ENCODE measurements around the gene DMPK.

DNA sequence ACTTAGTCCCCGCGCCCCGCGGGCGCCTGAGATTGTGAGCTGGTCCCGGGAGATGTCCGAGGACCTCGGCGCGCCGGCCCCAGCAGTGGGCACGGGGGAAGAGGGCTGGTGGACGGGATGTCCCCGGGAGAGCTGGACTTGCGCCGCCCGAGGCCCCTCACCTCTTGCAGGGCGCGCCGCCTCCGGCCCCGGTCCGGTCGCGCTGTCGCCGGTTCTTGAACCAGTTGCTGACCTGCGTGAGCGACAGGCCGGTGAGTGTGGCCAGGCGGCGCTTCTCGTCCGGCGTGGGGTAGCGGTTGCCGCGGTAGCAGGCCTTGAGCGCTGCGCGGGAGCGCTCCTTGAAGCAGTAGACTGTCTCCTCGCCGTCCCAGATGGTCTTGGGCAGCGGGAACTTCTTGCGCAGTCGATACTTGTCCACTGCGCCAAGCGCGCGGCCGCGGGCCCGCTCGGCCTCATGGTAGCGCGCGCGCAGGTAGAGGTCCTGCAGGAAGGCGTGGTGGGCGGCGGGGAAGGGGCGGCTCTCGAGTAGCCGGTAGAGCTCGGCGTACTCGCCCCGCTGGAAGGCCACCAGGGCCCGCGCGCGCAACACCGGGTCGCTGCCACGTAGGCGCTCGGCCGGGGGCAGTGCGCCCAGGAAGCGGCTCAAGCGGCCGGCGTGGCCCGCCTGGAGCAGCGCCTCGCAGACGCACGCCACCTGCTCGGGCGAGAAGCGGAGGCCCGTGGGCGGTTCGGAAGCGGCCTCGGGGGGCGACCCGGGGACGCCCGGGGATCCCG is 14.2 kb downstream of the DMPK start:
- TF ChIP-seq, protein P1, sequence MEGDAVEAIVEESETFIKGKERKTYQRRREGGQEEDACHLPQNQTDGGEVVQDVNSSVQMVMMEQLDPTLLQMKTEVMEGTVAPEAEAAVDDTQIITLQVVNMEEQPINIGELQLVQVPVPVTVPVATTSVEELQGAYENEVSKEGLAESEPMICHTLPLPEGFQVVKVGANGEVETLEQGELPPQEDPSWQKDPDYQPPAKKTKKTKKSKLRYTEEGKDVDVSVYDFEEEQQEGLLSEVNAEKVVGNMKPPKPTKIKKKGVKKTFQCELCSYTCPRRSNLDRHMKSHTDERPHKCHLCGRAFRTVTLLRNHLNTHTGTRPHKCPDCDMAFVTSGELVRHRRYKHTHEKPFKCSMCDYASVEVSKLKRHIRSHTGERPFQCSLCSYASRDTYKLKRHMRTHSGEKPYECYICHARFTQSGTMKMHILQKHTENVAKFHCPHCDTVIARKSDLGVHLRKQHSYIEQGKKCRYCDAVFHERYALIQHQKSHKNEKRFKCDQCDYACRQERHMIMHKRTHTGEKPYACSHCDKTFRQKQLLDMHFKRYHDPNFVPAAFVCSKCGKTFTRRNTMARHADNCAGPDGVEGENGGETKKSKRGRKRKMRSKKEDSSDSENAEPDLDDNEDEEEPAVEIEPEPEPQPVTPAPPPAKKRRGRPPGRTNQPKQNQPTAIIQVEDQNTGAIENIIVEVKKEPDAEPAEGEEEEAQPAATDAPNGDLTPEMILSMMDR (IDR thresholded peaks at IDR 0.05): no peak
- TF ChIP-seq SIN3A (IDR thresholded peaks at IDR 0.05; ENCODE audit: borderline replicate concordance, insufficient read depth, low read depth, low read length): 0 out of 2 replicates have a peak, but pooled peaks have one; percentile 19
